ENCODE results near the gene DCAF17.

DNA sequence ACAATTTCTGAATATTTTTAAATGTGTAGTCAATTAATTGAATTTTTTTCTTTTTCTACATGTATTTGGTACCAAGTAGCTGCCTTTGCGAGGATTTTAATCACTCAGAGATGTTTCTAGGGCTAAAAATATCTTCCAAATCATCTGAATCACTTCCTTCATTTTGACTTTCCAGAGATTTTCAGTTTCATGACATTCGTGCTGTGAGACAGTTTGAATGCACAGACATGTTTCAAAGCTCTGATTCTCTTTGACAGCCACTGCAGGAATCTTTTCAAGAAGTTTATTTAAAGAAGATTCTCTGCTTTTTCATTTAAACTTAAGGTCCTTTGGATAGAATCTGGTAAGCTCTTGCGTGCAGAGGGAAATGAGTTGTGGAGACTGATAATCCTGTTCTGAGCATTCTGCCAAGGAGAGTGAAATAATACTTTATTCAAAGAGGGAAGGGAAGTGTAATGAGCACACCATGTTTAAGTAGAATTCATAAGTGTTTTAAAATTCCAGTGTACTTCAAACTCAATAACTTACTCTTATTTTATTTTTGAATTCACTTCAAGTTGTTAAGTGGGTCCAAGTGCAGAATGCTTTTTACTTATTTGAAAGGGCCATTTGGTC is 97.9 kb downstream of the DCAF17 start:
- TF ChIP-seq ZFX (IDR thresholded peaks at IDR 0.05), result no peak
- TF ChIP-seq, protein P1, sequence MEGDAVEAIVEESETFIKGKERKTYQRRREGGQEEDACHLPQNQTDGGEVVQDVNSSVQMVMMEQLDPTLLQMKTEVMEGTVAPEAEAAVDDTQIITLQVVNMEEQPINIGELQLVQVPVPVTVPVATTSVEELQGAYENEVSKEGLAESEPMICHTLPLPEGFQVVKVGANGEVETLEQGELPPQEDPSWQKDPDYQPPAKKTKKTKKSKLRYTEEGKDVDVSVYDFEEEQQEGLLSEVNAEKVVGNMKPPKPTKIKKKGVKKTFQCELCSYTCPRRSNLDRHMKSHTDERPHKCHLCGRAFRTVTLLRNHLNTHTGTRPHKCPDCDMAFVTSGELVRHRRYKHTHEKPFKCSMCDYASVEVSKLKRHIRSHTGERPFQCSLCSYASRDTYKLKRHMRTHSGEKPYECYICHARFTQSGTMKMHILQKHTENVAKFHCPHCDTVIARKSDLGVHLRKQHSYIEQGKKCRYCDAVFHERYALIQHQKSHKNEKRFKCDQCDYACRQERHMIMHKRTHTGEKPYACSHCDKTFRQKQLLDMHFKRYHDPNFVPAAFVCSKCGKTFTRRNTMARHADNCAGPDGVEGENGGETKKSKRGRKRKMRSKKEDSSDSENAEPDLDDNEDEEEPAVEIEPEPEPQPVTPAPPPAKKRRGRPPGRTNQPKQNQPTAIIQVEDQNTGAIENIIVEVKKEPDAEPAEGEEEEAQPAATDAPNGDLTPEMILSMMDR (conservative IDR thresholded peaks at IDR 0.05), result no peak
